HL-60 (cell line): ENCODE measurements around the gene AXL.

Experiments
- CTCF ChIP-seq: IDR thresholded peaks from one replicate; pipeline ENCODE4 v1.5.1; 2011; ENCODE audit warnings: low read length, control low read depth, inconsistent platforms; ENCODE audit not compliant: insufficient read depth
- GABPA ChIP-seq: IDR thresholded peaks from 2 replicates; pipeline ENCODE4 v1.6.1; 2012; ENCODE audit warnings: low read depth
- POLR2AphosphoS5 ChIP-seq: IDR thresholded peaks from 2 replicates; pipeline ENCODE4 v1.6.1; 2012; ENCODE audit warnings: low read depth
- REST ChIP-seq: IDR thresholded peaks from 2 replicates; pipeline ENCODE4 v1.6.1; 2012; ENCODE audit warnings: low read depth; ENCODE audit not compliant: insufficient replicate concordance
- SPI1 ChIP-seq: IDR thresholded peaks from 2 replicates; pipeline ENCODE4 v1.6.1; 2012; ENCODE audit warnings: low read depth, mild to moderate bottlenecking, borderline replicate concordance

GRCh38 chr19:41265395-41266153 is 46.6 kb downstream of the AXL start:
- no peak for TF ChIP-seq CTCF
- no peak for TF ChIP-seq GABPA
- no peak for TF ChIP-seq REST
- TF ChIP-seq POLR2AphosphoS5: no peak
- TF ChIP-seq SPI1: no peak
